HEK293 (cell line): ENCODE data around the gene RUNX1.

Experiments
- CTCF ChIA-PET: fragments of 350-600 bp; formaldehyde crosslinking; extraction: SDS; loops from one replicate; lab custom pipeline; 2021; ENCODE audit warnings: antibody characterized with exemption; lab: Yijun Ruan, JAX
- POLR2A ChIA-PET: fragments of 300-600 bp; formaldehyde crosslinking; extraction: SDS; loops from one replicate; lab custom pipeline; 2020; ENCODE audit warnings: antibody characterized with exemption, inconsistent platforms; lab: Yijun Ruan, JAX
- H3K27ac ChIP-seq: fragments of 200-500 bp; sonication (Bioruptor generic); 2 replicates; pipeline ENCODE4 v1.5.1; 2014; ENCODE audit warnings: low read depth, low read length, control low read depth, inconsistent platforms; ENCODE audit errors: extremely low read depth
- H3K36me3 ChIP-seq, 2 experiments: fragments of 200-500 bp in 1 of 2; sonication (Bioruptor generic) in 1 of 2; 1 replicate in 1 of 2; 2 replicates in 1 of 2; pipeline ENCODE4 v1.5.1; 2014 to 2017; ENCODE audit warnings: inconsistent platforms in 2 of 2, low read length in 2 of 2; ENCODE audit not compliant: control insufficient read depth in 2 of 2, insufficient read depth in 1 of 2
- H3K4me1 ChIP-seq: fragments of 200-500 bp; sonication (Bioruptor generic); 2 replicates; pipeline ENCODE4 v1.5.1; 2014; ENCODE audit warnings: mild to moderate bottlenecking, low read length, inconsistent platforms; ENCODE audit not compliant: control insufficient read depth, insufficient read depth
- H3K4me3 ChIP-seq: 2 replicates; pipeline ENCODE4 v1.5.1; 2011; ENCODE audit warnings: low read depth, mild to moderate bottlenecking, control low read depth, low read length, moderate library complexity
- H3K9me3 ChIP-seq: fragments of 200-500 bp; sonication (Bioruptor generic); 2 replicates; pipeline ENCODE4 v1.5.1; 2014; ENCODE audit warnings: low read depth, low read length, inconsistent platforms; ENCODE audit not compliant: control insufficient read depth, insufficient read depth
- GLI4 ChIP-seq: fragments of 450-650 bp; formaldehyde crosslinking; IDR thresholded peaks from 2 replicates; pipeline ENCODE4 v1.5.1; 2016; ENCODE audit warnings: missing biosample characterization, missing genetic modification characterization
- KLF1 ChIP-seq: fragments of 450-650 bp; formaldehyde crosslinking; IDR thresholded peaks from 2 replicates; pipeline ENCODE4 v1.5.1; 2016; ENCODE audit warnings: missing biosample characterization, missing genetic modification characterization
- REPIN1 ChIP-seq: fragments of 450-650 bp; formaldehyde crosslinking; IDR thresholded peaks from 2 replicates; pipeline ENCODE4 v1.5.1; 2017; ENCODE audit warnings: missing biosample characterization, missing genetic modification characterization, low read depth
- TCF7L2 ChIP-seq: IDR thresholded peaks from 2 replicates; pipeline ENCODE4 v1.6.1; 2011; ENCODE audit warnings: low read depth, mild to moderate bottlenecking, inconsistent platforms, low read length, moderate library complexity, borderline replicate concordance
- ZBTB8A ChIP-seq: fragments of 450-650 bp; formaldehyde crosslinking; IDR thresholded peaks from 2 replicates; pipeline ENCODE4 v1.5.1; 2016; ENCODE audit warnings: missing biosample characterization, missing genetic modification characterization
- ZFP37 ChIP-seq: fragments of 450-650 bp; formaldehyde crosslinking; IDR thresholded peaks from 2 replicates; pipeline ENCODE4 v1.5.1; 2016; ENCODE audit warnings: missing biosample characterization, missing genetic modification characterization
- ZFP69B ChIP-seq: fragments of 450-650 bp; formaldehyde crosslinking; IDR thresholded peaks from 2 replicates; pipeline ENCODE4 v1.5.1; 2016; ENCODE audit warnings: missing biosample characterization, missing genetic modification characterization
- ZNF112 ChIP-seq: fragments of 450-650 bp; formaldehyde crosslinking; IDR thresholded peaks from 2 replicates; pipeline ENCODE4 v1.5.0; 2017; ENCODE audit warnings: missing biosample characterization, missing genetic modification characterization
- ZNF169 ChIP-seq: fragments of 450-650 bp; formaldehyde crosslinking; IDR thresholded peaks from 2 replicates; pipeline ENCODE4 v1.5.1; 2016; ENCODE audit warnings: missing biosample characterization, missing genetic modification characterization
- ZNF24 ChIP-seq: fragments of 450-650 bp; formaldehyde crosslinking; IDR thresholded peaks from 2 replicates; pipeline ENCODE4 v1.5.1; 2016; ENCODE audit warnings: missing biosample characterization, missing genetic modification characterization
- ZNF529 ChIP-seq: fragments of 450-650 bp; formaldehyde crosslinking; IDR thresholded peaks from 2 replicates; pipeline ENCODE4 v1.5.1; 2017; ENCODE audit warnings: missing genetic modification characterization, missing biosample characterization; ENCODE audit not compliant: insufficient replicate concordance
- ZNF621 ChIP-seq: fragments of 450-650 bp; formaldehyde crosslinking; IDR thresholded peaks from 2 replicates; pipeline ENCODE4 v1.5.1; 2017; ENCODE audit warnings: missing biosample characterization, missing genetic modification characterization
- ZNF692 ChIP-seq: fragments of 450-650 bp; formaldehyde crosslinking; IDR thresholded peaks from 2 replicates; pipeline ENCODE4 v1.5.1; 2016; ENCODE audit warnings: missing biosample characterization, missing genetic modification characterization
- TF ChIP-seq, protein P1 (sequence below): fragments of 450-650 bp; formaldehyde crosslinking; IDR thresholded peaks from 2 replicates; pipeline ENCODE4 v1.5.1; 2017; ENCODE audit warnings: missing biosample characterization, missing genetic modification characterization
- TF ChIP-seq, protein P2 (sequence below): fragments of 450-650 bp; formaldehyde crosslinking; IDR thresholded peaks from 2 replicates; pipeline ENCODE4 v1.5.0; 2017; ENCODE audit warnings: missing biosample characterization, missing genetic modification characterization, borderline replicate concordance
- TF ChIP-seq, protein P3 (sequence below): fragments of 450-650 bp; formaldehyde crosslinking; IDR thresholded peaks from 2 replicates; pipeline ENCODE4 v1.5.1; 2016; ENCODE audit warnings: missing biosample characterization, missing genetic modification characterization, low read depth

RUNX1 gene

DNA sequence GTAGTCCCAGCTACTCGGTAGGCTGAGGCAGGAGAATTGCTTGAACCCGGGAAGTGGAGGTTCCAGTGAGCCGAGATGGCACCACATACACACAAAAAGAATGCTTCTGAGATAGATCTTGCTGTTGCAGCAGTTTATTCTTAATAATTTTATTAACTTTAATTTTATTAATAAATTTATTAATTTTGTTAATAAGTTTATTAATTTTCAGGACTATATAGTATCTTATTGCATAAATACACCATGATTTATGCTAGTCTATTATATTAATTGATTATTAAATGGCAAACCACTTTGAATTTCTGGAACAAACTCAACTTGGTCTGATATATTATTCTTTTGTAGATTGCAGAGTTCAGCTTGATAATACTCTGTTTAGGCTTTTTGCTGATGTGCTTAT is 280.8 kb downstream of the RUNX1 start (continued):
- TF ChIP-seq, protein P1, sequence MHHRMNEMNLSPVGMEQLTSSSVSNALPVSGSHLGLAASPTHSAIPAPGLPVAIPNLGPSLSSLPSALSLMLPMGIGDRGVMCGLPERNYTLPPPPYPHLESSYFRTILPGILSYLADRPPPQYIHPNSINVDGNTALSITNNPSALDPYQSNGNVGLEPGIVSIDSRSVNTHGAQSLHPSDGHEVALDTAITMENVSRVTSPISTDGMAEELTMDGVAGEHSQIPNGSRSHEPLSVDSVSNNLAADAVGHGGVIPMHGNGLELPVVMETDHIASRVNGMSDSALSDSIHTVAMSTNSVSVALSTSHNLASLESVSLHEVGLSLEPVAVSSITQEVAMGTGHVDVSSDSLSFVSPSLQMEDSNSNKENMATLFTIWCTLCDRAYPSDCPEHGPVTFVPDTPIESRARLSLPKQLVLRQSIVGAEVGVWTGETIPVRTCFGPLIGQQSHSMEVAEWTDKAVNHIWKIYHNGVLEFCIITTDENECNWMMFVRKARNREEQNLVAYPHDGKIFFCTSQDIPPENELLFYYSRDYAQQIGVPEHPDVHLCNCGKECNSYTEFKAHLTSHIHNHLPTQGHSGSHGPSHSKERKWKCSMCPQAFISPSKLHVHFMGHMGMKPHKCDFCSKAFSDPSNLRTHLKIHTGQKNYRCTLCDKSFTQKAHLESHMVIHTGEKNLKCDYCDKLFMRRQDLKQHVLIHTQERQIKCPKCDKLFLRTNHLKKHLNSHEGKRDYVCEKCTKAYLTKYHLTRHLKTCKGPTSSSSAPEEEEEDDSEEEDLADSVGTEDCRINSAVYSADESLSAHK (tag by site-specific recombination): no peak
- TF ChIP-seq ZFP37 (tag by site-specific recombination) (no peak), KLF1 (no peak), REPIN1 (tag by site-specific recombination) (no peak)

DNA sequence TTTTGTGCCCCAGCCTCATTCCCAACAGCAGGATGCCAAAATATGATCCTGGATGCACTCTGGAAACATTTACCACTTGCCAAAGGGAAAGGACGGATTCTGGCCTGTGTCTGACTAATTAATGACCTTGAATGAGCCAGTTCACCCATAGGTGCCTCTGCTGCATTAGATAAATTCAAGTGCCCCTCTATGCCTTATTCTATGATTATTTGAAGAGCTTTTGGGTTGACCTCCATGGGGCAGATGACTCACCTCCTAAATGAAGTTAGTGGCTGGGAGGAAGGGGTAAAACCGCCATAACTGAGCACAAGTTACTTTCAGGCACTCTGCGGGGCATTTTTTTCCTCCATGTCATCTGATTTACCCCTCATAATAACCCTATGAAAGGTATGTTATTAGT is 282.2 kb downstream of the RUNX1 start:
- TF ChIP-seq ZNF529 (tag by site-specific recombination) (no peak), TCF7L2 (no peak), GLI4 (tag by site-specific recombination) (no peak), ZBTB8A (tag by site-specific recombination) (no peak), ZNF169 (tag by site-specific recombination) (no peak), ZNF621 (tag by site-specific recombination) (no peak), ZFP69B (tag by site-specific recombination) (no peak), ZNF24 (tag by site-specific recombination) (no peak), ZNF692 (tag by site-specific recombination) (no peak)
- TF ChIP-seq, protein P2, sequence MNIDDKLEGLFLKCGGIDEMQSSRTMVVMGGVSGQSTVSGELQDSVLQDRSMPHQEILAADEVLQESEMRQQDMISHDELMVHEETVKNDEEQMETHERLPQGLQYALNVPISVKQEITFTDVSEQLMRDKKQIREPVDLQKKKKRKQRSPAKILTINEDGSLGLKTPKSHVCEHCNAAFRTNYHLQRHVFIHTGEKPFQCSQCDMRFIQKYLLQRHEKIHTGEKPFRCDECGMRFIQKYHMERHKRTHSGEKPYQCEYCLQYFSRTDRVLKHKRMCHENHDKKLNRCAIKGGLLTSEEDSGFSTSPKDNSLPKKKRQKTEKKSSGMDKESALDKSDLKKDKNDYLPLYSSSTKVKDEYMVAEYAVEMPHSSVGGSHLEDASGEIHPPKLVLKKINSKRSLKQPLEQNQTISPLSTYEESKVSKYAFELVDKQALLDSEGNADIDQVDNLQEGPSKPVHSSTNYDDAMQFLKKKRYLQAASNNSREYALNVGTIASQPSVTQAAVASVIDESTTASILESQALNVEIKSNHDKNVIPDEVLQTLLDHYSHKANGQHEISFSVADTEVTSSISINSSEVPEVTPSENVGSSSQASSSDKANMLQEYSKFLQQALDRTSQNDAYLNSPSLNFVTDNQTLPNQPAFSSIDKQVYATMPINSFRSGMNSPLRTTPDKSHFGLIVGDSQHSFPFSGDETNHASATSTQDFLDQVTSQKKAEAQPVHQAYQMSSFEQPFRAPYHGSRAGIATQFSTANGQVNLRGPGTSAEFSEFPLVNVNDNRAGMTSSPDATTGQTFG (tag by site-specific recombination): no peak
- peaks cover 5% of the 10 kb centered on the region; the same call in 1 of the 2 replicates for H3K4me1 ChIP-seq
- CTCF ChIA-PET: interaction anchor here (0.7 to 1.0 kb wide), 2 partner anchors 19 to 21 kb away, joined by 3 to 7 read pairs; no protein-coding TSS in a partner anchor
- H3K27ac ChIP-seq: no peak overlapping the region
- no peak overlapping the region for H3K4me3 ChIP-seq
- POLR2A ChIA-PET: no interaction called here
- no peaks in the 10 kb centered on the region for H3K36me3 ChIP-seq
- no peaks in the 10 kb centered on the region for H3K9me3 ChIP-seq

- no peak overlapping the region for H3K27ac ChIP-seq
- no peaks in the 10 kb centered on the region for H3K36me3 ChIP-seq
- H3K4me3 ChIP-seq: no peak overlapping the region
- POLR2A ChIA-PET: interaction anchor here (1.7 kb wide), 1 partner anchor 123 kb away, joined by 4 read pairs; no protein-coding TSS in a partner anchor
- no peaks in the 10 kb centered on the region for H3K4me1 ChIP-seq
- no peak for TF ChIP-seq ZNF112 (tag by site-specific recombination)
- TF ChIP-seq, protein P3, sequence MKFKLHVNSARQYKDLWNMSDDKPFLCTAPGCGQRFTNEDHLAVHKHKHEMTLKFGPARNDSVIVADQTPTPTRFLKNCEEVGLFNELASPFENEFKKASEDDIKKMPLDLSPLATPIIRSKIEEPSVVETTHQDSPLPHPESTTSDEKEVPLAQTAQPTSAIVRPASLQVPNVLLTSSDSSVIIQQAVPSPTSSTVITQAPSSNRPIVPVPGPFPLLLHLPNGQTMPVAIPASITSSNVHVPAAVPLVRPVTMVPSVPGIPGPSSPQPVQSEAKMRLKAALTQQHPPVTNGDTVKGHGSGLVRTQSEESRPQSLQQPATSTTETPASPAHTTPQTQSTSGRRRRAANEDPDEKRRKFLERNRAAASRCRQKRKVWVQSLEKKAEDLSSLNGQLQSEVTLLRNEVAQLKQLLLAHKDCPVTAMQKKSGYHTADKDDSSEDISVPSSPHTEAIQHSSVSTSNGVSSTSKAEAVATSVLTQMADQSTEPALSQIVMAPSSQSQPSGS (tag by site-specific recombination): peak; percentile 63; the same call in 1 of the 2 replicates
- CTCF ChIA-PET: interaction anchor here (0.6 to 2.0 kb wide), 6 partner anchors 12 to 1404 kb away, joined by 3 to 6 read pairs (median 4); no protein-coding TSS in a partner anchor
- H3K9me3 ChIP-seq: no peaks in the 10 kb centered on the region
These were observed 283.5 kb downstream of the RUNX1 start for GRCh38 chr21:34765619-34766018.
